K562 (cell line): ENCODE results near the gene SNRNP200. TPM values are rescaled to one million over a fixed set of nuclear protein-coding genes. Genes with fewer than 3 reads are reported as not detected.

Experiments
- DPF2 ChIP-seq: fragments of 450-650 bp; IDR thresholded peaks from 2 replicates; pipeline ENCODE4 v1.6.1; 2016
- ETV1 ChIP-seq: fragments of 450-650 bp; conservative IDR thresholded peaks from 2 replicates; pipeline ENCODE4 v1.6.1; 2016; ENCODE audit warnings: missing genetic modification characterization, control low read depth, low read depth, missing compliant biosample characterization
- FOSL1 ChIP-seq: fragments of 200-800 bp; sonication (Bioruptor generic); conservative IDR thresholded peaks from 2 replicates; pipeline ENCODE4 v1.6.1; 2016; ENCODE audit warnings: missing genetic modification characterization, missing compliant biosample characterization
- MCM7 ChIP-seq, 2 experiments: fragments of 450-650 bp; IDR thresholded peaks; 2 replicates each; pipeline ENCODE4 v1.6.1; 2016 to 2018
- NR2C1 ChIP-seq, 2 experiments: fragments of 450-650 bp; IDR thresholded peaks; 2 replicates each; pipeline ENCODE4 v1.6.1; 2017; ENCODE audit warnings: mild to moderate bottlenecking in 2 of 2, antibody characterized with exemption in 1 of 2, inconsistent platforms in 1 of 2, missing compliant biosample characterization in 1 of 2, missing genetic modification characterization in 1 of 2
- SMAD4 ChIP-seq: fragments of 250-450 bp; sonication (Bioruptor Pico); conservative IDR thresholded peaks from 2 replicates; pipeline ENCODE4 v1.8.0; 2021; ENCODE audit warnings: inconsistent platforms, mild to moderate bottlenecking, moderate library complexity
- TCF7 ChIP-seq: sonication (generic); IDR thresholded peaks from 2 replicates; pipeline ENCODE4 v1.6.1; 2016; ENCODE audit warnings: antibody characterized with exemption, borderline replicate concordance
- ZNF830 ChIP-seq: fragments of 250-450 bp; sonication (Bioruptor Pico); IDR thresholded peaks from 2 replicates; pipeline ENCODE4 v1.5.0; 2021; ENCODE audit warnings: mild to moderate bottlenecking
- ZZZ3 ChIP-seq: fragments of 450-650 bp; IDR thresholded peaks from 2 replicates; pipeline ENCODE4 v1.6.1; 2016; ENCODE audit warnings: antibody characterized with exemption, mild to moderate bottlenecking, moderate library complexity
- polyA plus RNA-seq, 8 experiments: library from polyadenylated mRNA; depleted of rRNA in 4 of 8; stranded (reverse) in 5 of 8; unstranded in 3 of 8; fragments of >200 nt; fragmentation: Nextera tagmentation in 2 of 8; fragmentation: Illumina TruSeq in 1 of 8; extraction: Ambion mirVana in 2 of 8; extraction: Trizol in 1 of 8; gene quantifications; 2 replicates each; pipeline versions ENCODE4 v1.2.1 to v1.2.3, GENCODE V29; 2011 to 2014; ENCODE audit warnings: inconsistent platforms in 1 of 8, missing spikeins in 1 of 8
- total RNA-seq, 7 experiments: library from RNA; depleted of rRNA in 6 of 7; stranded (reverse); fragments of >200 nt in 6 of 7; fragmentation: Illumina TruSeq in 2 of 7; extraction: Trizol in 2 of 7; gene quantifications; 2 replicates each; pipeline versions ENCODE4 v1.2.1 to v1.2.3, GENCODE V29; 2011 to 2021; ENCODE audit warnings: low replicate concordance in 1 of 7
- TF ChIP-seq, protein P1 (sequence below), 2 experiments: fragments of 450-650 bp; formaldehyde crosslinking in 1 of 2; IDR thresholded peaks; 2 replicates each; pipeline versions ENCODE4 v1.4.0 to v1.6.1; 2014 to 2020; ENCODE audit warnings: mild to moderate bottlenecking in 2 of 2, borderline replicate concordance in 1 of 2, low read depth in 1 of 2
- TF ChIP-seq, protein P2 (sequence below): fragments of 250-450 bp; sonication (Bioruptor Pico); IDR thresholded peaks from 2 replicates; pipeline ENCODE4 v1.5.0; 2021; ENCODE audit warnings: mild to moderate bottlenecking, borderline replicate concordance
- TF ChIP-seq, protein P3 (sequence below), 2 experiments: fragments of 450-650 bp in 1 of 2; sonication (generic) in 1 of 2; formaldehyde crosslinking in 1 of 2; IDR thresholded peaks in 1 of 2; conservative IDR thresholded peaks in 1 of 2; 2 replicates each; pipeline versions ENCODE4 v1.6.1 to v1.8.1; 2016 to 2023; ENCODE audit warnings: mild to moderate bottlenecking in 2 of 2, moderate library complexity in 2 of 2, inconsistent platforms in 1 of 2, missing genetic modification reagents in 1 of 2
- TF ChIP-seq, protein P4 (sequence below): sonication (generic); formaldehyde crosslinking; IDR thresholded peaks from 2 replicates; pipeline ENCODE4 v1.8.0; 2022; ENCODE audit warnings: mild to moderate bottlenecking, missing genetic modification reagents

Gene SNRNP200
- total and polyA plus RNA-seq, 9 of the 15 experiments (the other 6 are each of a cell fraction or from before 2014, with no cell fraction given): 76.1 to 231 (median 155) TPM

DNA sequence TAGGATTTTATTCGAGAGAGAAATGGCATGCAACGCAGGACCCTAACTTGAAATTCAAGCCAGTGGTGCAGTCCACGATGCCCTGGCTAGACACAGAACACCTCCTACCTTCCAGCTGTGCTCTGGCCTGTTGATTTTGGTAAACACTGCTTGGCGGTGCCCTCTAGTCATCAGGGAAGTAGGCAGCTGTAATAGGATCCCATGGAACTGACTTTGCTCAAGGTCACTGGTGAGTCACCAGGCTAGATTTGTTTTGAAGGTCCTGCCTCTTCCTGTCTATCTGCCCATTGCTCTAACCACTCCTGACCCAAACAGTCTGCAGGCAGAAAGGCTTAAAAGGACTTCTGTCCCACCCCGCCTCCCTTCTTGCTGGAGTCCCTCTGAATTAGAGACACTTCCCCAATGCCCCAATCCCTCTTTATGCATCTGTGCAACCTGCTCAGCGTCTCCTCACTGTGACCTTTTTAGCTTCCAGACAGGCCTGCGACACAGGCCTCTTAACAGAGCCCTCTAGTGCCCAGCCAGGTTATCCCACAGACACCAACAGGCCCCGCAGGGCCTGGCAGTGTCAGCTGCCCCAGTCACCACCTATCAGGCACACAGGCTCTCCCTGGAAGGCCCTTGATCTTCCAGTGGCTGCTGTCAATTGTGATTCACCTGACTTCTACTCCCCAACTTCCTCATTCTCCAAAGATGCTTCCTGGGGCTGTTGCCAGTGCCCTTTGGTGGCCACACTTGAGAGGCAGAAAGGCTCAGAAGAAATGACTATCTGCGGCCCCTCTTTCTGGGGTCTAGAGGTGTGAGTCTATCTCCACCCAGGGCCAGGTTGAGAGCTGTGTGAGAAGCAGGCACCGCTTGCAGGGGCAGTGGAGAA lies 44.7 kb downstream of the SNRNP200 start (continued):
- TF ChIP-seq, protein P1, sequence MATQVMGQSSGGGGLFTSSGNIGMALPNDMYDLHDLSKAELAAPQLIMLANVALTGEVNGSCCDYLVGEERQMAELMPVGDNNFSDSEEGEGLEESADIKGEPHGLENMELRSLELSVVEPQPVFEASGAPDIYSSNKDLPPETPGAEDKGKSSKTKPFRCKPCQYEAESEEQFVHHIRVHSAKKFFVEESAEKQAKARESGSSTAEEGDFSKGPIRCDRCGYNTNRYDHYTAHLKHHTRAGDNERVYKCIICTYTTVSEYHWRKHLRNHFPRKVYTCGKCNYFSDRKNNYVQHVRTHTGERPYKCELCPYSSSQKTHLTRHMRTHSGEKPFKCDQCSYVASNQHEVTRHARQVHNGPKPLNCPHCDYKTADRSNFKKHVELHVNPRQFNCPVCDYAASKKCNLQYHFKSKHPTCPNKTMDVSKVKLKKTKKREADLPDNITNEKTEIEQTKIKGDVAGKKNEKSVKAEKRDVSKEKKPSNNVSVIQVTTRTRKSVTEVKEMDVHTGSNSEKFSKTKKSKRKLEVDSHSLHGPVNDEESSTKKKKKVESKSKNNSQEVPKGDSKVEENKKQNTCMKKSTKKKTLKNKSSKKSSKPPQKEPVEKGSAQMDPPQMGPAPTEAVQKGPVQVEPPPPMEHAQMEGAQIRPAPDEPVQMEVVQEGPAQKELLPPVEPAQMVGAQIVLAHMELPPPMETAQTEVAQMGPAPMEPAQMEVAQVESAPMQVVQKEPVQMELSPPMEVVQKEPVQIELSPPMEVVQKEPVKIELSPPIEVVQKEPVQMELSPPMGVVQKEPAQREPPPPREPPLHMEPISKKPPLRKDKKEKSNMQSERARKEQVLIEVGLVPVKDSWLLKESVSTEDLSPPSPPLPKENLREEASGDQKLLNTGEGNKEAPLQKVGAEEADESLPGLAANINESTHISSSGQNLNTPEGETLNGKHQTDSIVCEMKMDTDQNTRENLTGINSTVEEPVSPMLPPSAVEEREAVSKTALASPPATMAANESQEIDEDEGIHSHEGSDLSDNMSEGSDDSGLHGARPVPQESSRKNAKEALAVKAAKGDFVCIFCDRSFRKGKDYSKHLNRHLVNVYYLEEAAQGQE (IDR thresholded peaks at IDR 0.05; ENCODE audit: borderline replicate concordance): peak; percentile 33; the same call in 1 of the 2 replicates
- TF ChIP-seq, protein P1 (CRISPR knock-in tag; IDR thresholded peaks at IDR 0.05; ENCODE audit: low read depth): no peak
- TF ChIP-seq ETV1 (tag) (peak; percentile 18; the same call in 1 of the 2 replicates), NR2C1 (IDR thresholded peaks at IDR 0.05) (peak; percentile 39; the same call in 1 of the 2 replicates), NR2C1 (tag; IDR thresholded peaks at IDR 0.05) (no peak; the same call in 1 of the 2 replicates), MCM7 (IDR thresholded peaks at IDR 0.05) (no peak), FOSL1 (tag) (peak; percentile 97), SMAD4 (CRISPR knock-in tag) (peak; percentile 66; the same call in 1 of the 2 replicates), ZNF830 (CRISPR knock-in tag) (no peak), TCF7 (no peak), ZZZ3 (no peak), DPF2 (peak; percentile 55)
- TF ChIP-seq, protein P2, sequence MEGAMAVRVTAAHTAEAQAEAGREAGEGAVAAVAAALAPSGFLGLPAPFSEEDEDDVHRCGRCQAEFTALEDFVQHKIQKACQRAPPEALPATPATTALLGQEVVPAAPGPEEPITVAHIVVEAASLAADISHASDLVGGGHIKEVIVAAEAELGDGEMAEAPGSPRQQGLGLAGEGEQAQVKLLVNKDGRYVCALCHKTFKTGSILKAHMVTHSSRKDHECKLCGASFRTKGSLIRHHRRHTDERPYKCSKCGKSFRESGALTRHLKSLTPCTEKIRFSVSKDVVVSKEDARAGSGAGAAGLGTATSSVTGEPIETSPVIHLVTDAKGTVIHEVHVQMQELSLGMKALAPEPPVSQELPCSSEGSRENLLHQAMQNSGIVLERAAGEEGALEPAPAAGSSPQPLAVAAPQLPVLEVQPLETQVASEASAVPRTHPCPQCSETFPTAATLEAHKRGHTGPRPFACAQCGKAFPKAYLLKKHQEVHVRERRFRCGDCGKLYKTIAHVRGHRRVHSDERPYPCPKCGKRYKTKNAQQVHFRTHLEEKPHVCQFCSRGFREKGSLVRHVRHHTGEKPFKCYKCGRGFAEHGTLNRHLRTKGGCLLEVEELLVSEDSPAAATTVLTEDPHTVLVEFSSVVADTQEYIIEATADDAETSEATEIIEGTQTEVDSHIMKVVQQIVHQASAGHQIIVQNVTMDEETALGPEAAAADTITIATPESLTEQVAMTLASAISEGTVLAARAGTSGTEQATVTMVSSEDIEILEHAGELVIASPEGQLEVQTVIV (CRISPR knock-in tag): no peak
- TF ChIP-seq, protein P3, sequence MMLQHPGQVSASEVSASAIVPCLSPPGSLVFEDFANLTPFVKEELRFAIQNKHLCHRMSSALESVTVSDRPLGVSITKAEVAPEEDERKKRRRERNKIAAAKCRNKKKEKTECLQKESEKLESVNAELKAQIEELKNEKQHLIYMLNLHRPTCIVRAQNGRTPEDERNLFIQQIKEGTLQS (IDR thresholded peaks at IDR 0.05): peak; percentile 95
- TF ChIP-seq, protein P3 (CRISPR knock-in tag; conservative IDR thresholded peaks at IDR 0.05): 0 out of 2 replicates have a peak, but pooled peaks have one; percentile 49
- TF ChIP-seq, protein P4, sequence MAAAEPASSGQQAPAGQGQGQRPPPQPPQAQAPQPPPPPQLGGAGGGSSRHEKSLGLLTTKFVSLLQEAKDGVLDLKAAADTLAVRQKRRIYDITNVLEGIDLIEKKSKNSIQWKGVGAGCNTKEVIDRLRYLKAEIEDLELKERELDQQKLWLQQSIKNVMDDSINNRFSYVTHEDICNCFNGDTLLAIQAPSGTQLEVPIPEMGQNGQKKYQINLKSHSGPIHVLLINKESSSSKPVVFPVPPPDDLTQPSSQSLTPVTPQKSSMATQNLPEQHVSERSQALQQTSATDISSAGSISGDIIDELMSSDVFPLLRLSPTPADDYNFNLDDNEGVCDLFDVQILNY: no peak
